ENCODE measurements around the gene PRKRA. TPM values are rescaled to one million over a fixed set of nuclear protein-coding genes. Genes with fewer than 3 reads are reported as not detected.

Gene PRKRA
- 62.6 and 66.4 TPM in 2 replicates for total RNA-seq (2021)
- percentile 94 among the genes with signal in this experiment for Bru-seq, nascent RNA
- BruChase-seq, experiment 1, labeled RNA remaining after a 2-hour chase = percentile 94 among the genes with signal in this experiment
- BruChase-seq, experiment 2, labeled RNA remaining after a 6-hour chase = percentile 89 among the genes with signal in this experiment
- long read RNA-seq, transcript PRKRA-201 (8 exons, 1,826 nt) = major isoform, 144 of 176 reads
- long read RNA-seq, partial matches to known transcripts = 5 of 176 reads
- long read RNA-seq, other reads (novel, unspliced or antisense) = 20 of 176 reads

DNA sequence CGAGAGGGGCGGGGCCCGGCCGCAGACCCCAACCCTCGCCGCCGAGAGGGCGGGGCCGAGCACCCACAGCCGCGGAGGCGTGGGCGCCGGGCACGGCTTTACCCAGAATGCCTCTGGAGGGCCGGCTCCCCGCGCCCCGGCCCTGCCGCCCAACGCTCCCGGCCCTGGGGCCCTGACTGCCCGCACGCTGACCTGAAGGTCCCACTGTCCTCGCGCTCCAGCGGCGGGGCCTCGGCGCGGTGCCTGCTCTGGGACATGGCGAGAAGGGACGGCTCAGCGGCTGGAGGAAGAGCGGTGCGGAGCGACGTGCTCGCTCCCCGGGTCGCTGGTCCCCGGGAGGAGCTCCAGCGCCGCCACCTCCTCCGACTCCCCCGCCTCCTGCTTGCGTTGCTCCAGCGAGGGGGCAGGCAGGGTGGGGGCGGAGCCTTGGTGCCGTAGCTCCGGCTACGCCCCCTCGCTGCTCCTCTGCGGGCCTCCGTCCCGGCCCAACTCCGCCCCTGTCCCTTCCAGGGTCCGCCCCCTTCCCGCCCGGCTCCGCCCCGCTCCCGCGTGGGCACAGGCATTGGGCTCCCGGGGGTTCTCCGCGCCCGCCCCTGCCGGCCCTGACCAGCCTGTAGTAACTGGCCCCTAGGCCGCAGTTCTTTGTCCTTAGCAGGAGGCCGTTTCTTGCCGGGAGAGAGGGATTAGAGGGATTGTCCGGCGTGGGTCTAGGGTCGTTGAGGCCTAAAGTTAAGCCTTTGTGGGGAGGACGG is at the start of gene PRKRA, which contains the start of gene PJVK:
Gene PRKRA (minus strand): TSS at position 402 of the 752 bp plus-strand sequence. CDS start 145 bp downstream, at position 257.
Gene PJVK (plus strand): TSS at position 605 of the 752 bp plus-strand sequence. CDS start 2,032 bp downstream, outside the sequence.
- TF ChIP-seq, protein P1, sequence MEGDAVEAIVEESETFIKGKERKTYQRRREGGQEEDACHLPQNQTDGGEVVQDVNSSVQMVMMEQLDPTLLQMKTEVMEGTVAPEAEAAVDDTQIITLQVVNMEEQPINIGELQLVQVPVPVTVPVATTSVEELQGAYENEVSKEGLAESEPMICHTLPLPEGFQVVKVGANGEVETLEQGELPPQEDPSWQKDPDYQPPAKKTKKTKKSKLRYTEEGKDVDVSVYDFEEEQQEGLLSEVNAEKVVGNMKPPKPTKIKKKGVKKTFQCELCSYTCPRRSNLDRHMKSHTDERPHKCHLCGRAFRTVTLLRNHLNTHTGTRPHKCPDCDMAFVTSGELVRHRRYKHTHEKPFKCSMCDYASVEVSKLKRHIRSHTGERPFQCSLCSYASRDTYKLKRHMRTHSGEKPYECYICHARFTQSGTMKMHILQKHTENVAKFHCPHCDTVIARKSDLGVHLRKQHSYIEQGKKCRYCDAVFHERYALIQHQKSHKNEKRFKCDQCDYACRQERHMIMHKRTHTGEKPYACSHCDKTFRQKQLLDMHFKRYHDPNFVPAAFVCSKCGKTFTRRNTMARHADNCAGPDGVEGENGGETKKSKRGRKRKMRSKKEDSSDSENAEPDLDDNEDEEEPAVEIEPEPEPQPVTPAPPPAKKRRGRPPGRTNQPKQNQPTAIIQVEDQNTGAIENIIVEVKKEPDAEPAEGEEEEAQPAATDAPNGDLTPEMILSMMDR (conservative IDR thresholded peaks at IDR 0.05; ENCODE audit: low read depth, low read length) = no peak
- no peak for TF ChIP-seq EZH2 (IDR thresholded peaks at IDR 0.05; ENCODE audit: borderline replicate concordance, low read depth, low read length, poor library complexity, severe bottlenecking)
- H3K4me1 ChIP-seq (ENCODE audit: insufficient read depth, low read length, poor library complexity, severe bottlenecking) = peaks cover 16% of the 10 kb centered on the region
- no peaks in the 10 kb centered on the region for H3K9me3 ChIP-seq (ENCODE audit: low read depth, low read length, poor library complexity, severe bottlenecking)
- H3K27ac ChIP-seq (ENCODE audit: low read depth, low read length, poor library complexity, severe bottlenecking) = peak within 1 kb of the TSS; percentile 97
- no peaks in the 10 kb centered on the region for H3K27me3 ChIP-seq (replicated peaks; ENCODE audit: insufficient read depth, low read depth, low read length, poor library complexity)
- ChIA-PET CTCF (interaction anchor here (0.7 to 0.9 kb wide), 2 partner anchors 36 to 37 kb away, joined by 3 read pairs; no protein-coding TSS in a partner anchor), POLR2A (ENCODE audit: low non-redundant PET) (interaction anchor here (0.5 kb wide), 1 partner anchor 9 kb away, joined by 8 read pairs; no protein-coding TSS in a partner anchor)
- H3K4me3 ChIP-seq (ENCODE audit: low read depth, low read length, poor library complexity, severe bottlenecking) = peak within 1 kb of the TSS; percentile 83
- H3K36me3 ChIP-seq (ENCODE audit: insufficient read depth, low read length, poor library complexity, severe bottlenecking) = peaks cover 17% of the 10 kb centered on the region
- no TSS peak for BruUV-seq (replicated peaks)
- DNase-seq (ENCODE audit: low spot score) = peak; percentile 97
- intact Hi-C loops (cut with micrococcal nuclease; ENCODE audit: unreplicated experiment) = loop anchor here (1.0 kb wide), 1 partner anchor 27 kb away; the partner anchor contains the start of gene FKBP7

DNA sequence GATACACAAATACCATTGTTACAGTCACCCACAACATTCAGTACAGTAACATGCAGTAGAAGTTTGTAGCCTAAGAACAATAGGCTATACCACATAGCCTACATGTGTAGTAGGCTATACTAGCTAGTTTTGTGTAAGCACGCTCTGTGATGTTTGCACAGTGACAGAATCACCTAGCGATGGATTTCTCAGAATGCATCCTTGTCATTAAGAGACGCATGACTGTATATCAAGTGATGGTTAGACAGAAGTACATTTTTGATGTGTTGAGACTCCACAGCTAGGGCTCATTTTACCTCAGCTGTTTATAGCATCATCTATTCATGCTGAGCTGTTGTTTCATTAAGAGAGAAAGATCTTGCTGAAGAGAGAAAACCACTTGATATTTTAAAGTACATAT is 48.7 kb upstream of the PRKRA start:
- H3K4me1 ChIP-seq (ENCODE audit: insufficient read depth, low read length, poor library complexity, severe bottlenecking) = no peaks in the 10 kb centered on the region
- POLR2A ChIA-PET (ENCODE audit: low non-redundant PET) = no interaction called here
- DNase-seq (ENCODE audit: low spot score) = no peak
- H3K27ac ChIP-seq (ENCODE audit: low read depth, low read length, poor library complexity, severe bottlenecking) = no peak overlapping the region
- H3K4me3 ChIP-seq (ENCODE audit: low read depth, low read length, poor library complexity, severe bottlenecking) = no peak overlapping the region
- no TSS peak for BruUV-seq (replicated peaks)
- H3K36me3 ChIP-seq (ENCODE audit: insufficient read depth, low read length, poor library complexity, severe bottlenecking) = peaks cover 54% of the 10 kb centered on the region
- no peaks in the 10 kb centered on the region for H3K27me3 ChIP-seq (replicated peaks; ENCODE audit: insufficient read depth, low read depth, low read length, poor library complexity)
- no peaks in the 10 kb centered on the region for H3K9me3 ChIP-seq (ENCODE audit: low read depth, low read length, poor library complexity, severe bottlenecking)
- CTCF ChIA-PET = no interaction called here
- TF ChIP-seq, protein P1 (conservative IDR thresholded peaks at IDR 0.05; ENCODE audit: low read depth, low read length) = no peak
- no peak for TF ChIP-seq EZH2 (IDR thresholded peaks at IDR 0.05; ENCODE audit: borderline replicate concordance, low read depth, low read length, poor library complexity, severe bottlenecking)
- intact Hi-C loops (cut with micrococcal nuclease; ENCODE audit: unreplicated experiment) = no loop called here

DNA sequence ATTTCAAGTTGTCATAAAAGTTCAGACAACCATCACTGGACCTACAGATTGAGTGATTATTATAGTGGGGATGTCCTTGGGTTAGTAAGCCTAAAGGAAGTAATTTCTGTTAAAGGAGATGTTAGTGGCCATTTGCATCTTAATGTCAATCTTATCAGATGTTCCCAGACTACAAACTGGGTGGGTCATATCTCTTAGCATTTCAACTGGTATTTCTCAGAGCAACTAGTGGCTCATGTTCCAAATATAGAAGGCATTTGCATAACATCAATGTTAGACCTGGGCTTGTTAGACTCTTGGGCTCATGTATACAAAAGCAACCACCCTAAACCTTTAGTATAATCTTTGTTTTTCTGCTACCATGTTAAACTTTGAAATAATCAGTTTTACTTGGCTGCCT is 47.2 kb upstream of the PRKRA start:
- Histone ChIP-seq H3K36me3 (ENCODE audit: insufficient read depth, low read length, poor library complexity, severe bottlenecking) (peaks cover 62% of the 10 kb centered on the region), H3K27ac (ENCODE audit: low read depth, low read length, poor library complexity, severe bottlenecking) (no peak overlapping the region), H3K4me1 (ENCODE audit: insufficient read depth, low read length, poor library complexity, severe bottlenecking) (no peaks in the 10 kb centered on the region), H3K4me3 (ENCODE audit: low read depth, low read length, poor library complexity, severe bottlenecking) (no peak overlapping the region), H3K9me3 (ENCODE audit: low read depth, low read length, poor library complexity, severe bottlenecking) (no peaks in the 10 kb centered on the region), H3K27me3 (replicated peaks; ENCODE audit: insufficient read depth, low read depth, low read length, poor library complexity) (no peaks in the 10 kb centered on the region)
- TF ChIP-seq, protein P1 (conservative IDR thresholded peaks at IDR 0.05; ENCODE audit: low read depth, low read length) = no peak
- no peak for TF ChIP-seq EZH2 (IDR thresholded peaks at IDR 0.05; ENCODE audit: borderline replicate concordance, low read depth, low read length, poor library complexity, severe bottlenecking)
- intact Hi-C loops (cut with micrococcal nuclease; ENCODE audit: unreplicated experiment) = no loop called here
- ChIA-PET POLR2A (ENCODE audit: low non-redundant PET) (no interaction called here), CTCF (no interaction called here)
- no peak for DNase-seq (ENCODE audit: low spot score)
- no TSS peak for BruUV-seq (replicated peaks)

All from A673 (cell line).